HEK293 (cell line): ENCODE data around the gene KIF26B.

Experiments
- CTCF ChIA-PET: fragments of 350-600 bp; formaldehyde crosslinking; extraction: SDS; loops from one replicate; lab custom pipeline; 2021; ENCODE audit warnings: antibody characterized with exemption; lab: Yijun Ruan, JAX
- POLR2A ChIA-PET: fragments of 300-600 bp; formaldehyde crosslinking; extraction: SDS; loops from one replicate; lab custom pipeline; 2020; ENCODE audit warnings: antibody characterized with exemption, inconsistent platforms; lab: Yijun Ruan, JAX
- H3K27ac ChIP-seq: fragments of 200-500 bp; sonication (Bioruptor generic); 2 replicates; pipeline ENCODE4 v1.5.1; 2014; ENCODE audit warnings: low read depth, low read length, control low read depth, inconsistent platforms; ENCODE audit errors: extremely low read depth
- H3K36me3 ChIP-seq, 2 experiments: fragments of 200-500 bp in 1 of 2; sonication (Bioruptor generic) in 1 of 2; 1 replicate in 1 of 2; 2 replicates in 1 of 2; pipeline ENCODE4 v1.5.1; 2014 to 2017; ENCODE audit warnings: inconsistent platforms in 2 of 2, low read length in 2 of 2; ENCODE audit not compliant: control insufficient read depth in 2 of 2, insufficient read depth in 1 of 2
- H3K4me1 ChIP-seq: fragments of 200-500 bp; sonication (Bioruptor generic); 2 replicates; pipeline ENCODE4 v1.5.1; 2014; ENCODE audit warnings: mild to moderate bottlenecking, low read length, inconsistent platforms; ENCODE audit not compliant: control insufficient read depth, insufficient read depth
- H3K4me3 ChIP-seq: 2 replicates; pipeline ENCODE4 v1.5.1; 2011; ENCODE audit warnings: low read depth, mild to moderate bottlenecking, control low read depth, low read length, moderate library complexity
- H3K9me3 ChIP-seq: fragments of 200-500 bp; sonication (Bioruptor generic); 2 replicates; pipeline ENCODE4 v1.5.1; 2014; ENCODE audit warnings: low read depth, low read length, inconsistent platforms; ENCODE audit not compliant: control insufficient read depth, insufficient read depth
- EGR2 ChIP-seq: fragments of 450-650 bp; formaldehyde crosslinking; IDR thresholded peaks from 2 replicates; pipeline ENCODE4 v1.5.1; 2016; ENCODE audit warnings: low read depth, missing biosample characterization, missing genetic modification characterization
- IKZF3 ChIP-seq: fragments of 450-650 bp; IDR thresholded peaks from 2 replicates; pipeline ENCODE4 v1.5.0; 2018; ENCODE audit warnings: missing biosample characterization, mild to moderate bottlenecking, missing genetic modification characterization, moderate library complexity
- INSM2 ChIP-seq: fragments of 450-650 bp; formaldehyde crosslinking; IDR thresholded peaks from 2 replicates; pipeline ENCODE4 v1.5.1; 2016; ENCODE audit warnings: missing biosample characterization, missing genetic modification characterization
- MYNN ChIP-seq: fragments of 450-650 bp; formaldehyde crosslinking; IDR thresholded peaks from 2 replicates; pipeline ENCODE4 v1.5.1; 2016; ENCODE audit warnings: missing biosample characterization, missing genetic modification characterization, borderline replicate concordance
- PRDM1 ChIP-seq: fragments of 450-650 bp; formaldehyde crosslinking; IDR thresholded peaks from 2 replicates; pipeline ENCODE4; 2016; ENCODE audit warnings: missing biosample characterization, missing genetic modification characterization
- SCRT1 ChIP-seq: fragments of 450-650 bp; formaldehyde crosslinking; IDR thresholded peaks from 2 replicates; pipeline ENCODE4 v1.5.1; 2016; ENCODE audit warnings: missing biosample characterization, missing genetic modification characterization, borderline replicate concordance
- WT1 ChIP-seq: fragments of 450-650 bp; formaldehyde crosslinking; IDR thresholded peaks from 2 replicates; pipeline ENCODE4 v1.5.1; 2016; ENCODE audit warnings: missing biosample characterization, missing genetic modification characterization
- ZBTB10 ChIP-seq: fragments of 450-650 bp; formaldehyde crosslinking; IDR thresholded peaks from 2 replicates; pipeline ENCODE4 v1.5.1; 2016; ENCODE audit warnings: missing biosample characterization, missing genetic modification characterization
- ZNF138 ChIP-seq: fragments of 450-650 bp; formaldehyde crosslinking; IDR thresholded peaks from 2 replicates; pipeline ENCODE4 v1.5.1; 2016; ENCODE audit warnings: missing biosample characterization, missing genetic modification characterization, borderline replicate concordance
- ZNF155 ChIP-seq: fragments of 450-650 bp; formaldehyde crosslinking; IDR thresholded peaks from 2 replicates; pipeline ENCODE4 v1.5.1; 2016; ENCODE audit warnings: missing biosample characterization, missing genetic modification characterization
- ZNF157 ChIP-seq: fragments of 450-650 bp; formaldehyde crosslinking; IDR thresholded peaks from 2 replicates; pipeline ENCODE4 v1.5.1; 2016; ENCODE audit warnings: missing biosample characterization, missing genetic modification characterization
- ZNF23 ChIP-seq: fragments of 450-650 bp; formaldehyde crosslinking; IDR thresholded peaks from 2 replicates; pipeline ENCODE4 v1.5.1; 2016; ENCODE audit warnings: missing biosample characterization, missing genetic modification characterization, borderline replicate concordance
- ZNF292 ChIP-seq: fragments of 450-650 bp; formaldehyde crosslinking; IDR thresholded peaks from 2 replicates; pipeline ENCODE4 v1.5.1; 2016; ENCODE audit warnings: low read depth, missing biosample characterization, missing genetic modification characterization, borderline replicate concordance
- ZNF404 ChIP-seq: fragments of 450-650 bp; formaldehyde crosslinking; IDR thresholded peaks from 2 replicates; pipeline ENCODE4 v1.5.1; 2017; ENCODE audit warnings: missing biosample characterization, missing genetic modification characterization
- ZNF596 ChIP-seq: fragments of 450-650 bp; IDR thresholded peaks from 2 replicates; pipeline ENCODE4 v1.5.0; 2018; ENCODE audit warnings: missing biosample characterization, mild to moderate bottlenecking, missing genetic modification characterization, moderate library complexity
- ZNF623 ChIP-seq: fragments of 450-650 bp; formaldehyde crosslinking; IDR thresholded peaks from 2 replicates; pipeline ENCODE4 v1.5.1; 2016; ENCODE audit warnings: missing biosample characterization, missing genetic modification characterization
- ZNF692 ChIP-seq: fragments of 450-650 bp; formaldehyde crosslinking; IDR thresholded peaks from 2 replicates; pipeline ENCODE4 v1.5.1; 2016; ENCODE audit warnings: missing biosample characterization, missing genetic modification characterization
- TF ChIP-seq, protein P1 (sequence below): fragments of 450-650 bp; formaldehyde crosslinking; IDR thresholded peaks from 2 replicates; pipeline ENCODE4 v1.5.1; 2016; ENCODE audit warnings: missing biosample characterization, missing genetic modification characterization, low read depth
- TF ChIP-seq, protein P2 (sequence below): fragments of 450-650 bp; formaldehyde crosslinking; conservative IDR thresholded peaks from 2 replicates; pipeline ENCODE4 v1.5.1; 2016; ENCODE audit warnings: low read depth, missing biosample characterization, missing genetic modification characterization
- TF ChIP-seq, protein P3 (sequence below): fragments of 450-650 bp; formaldehyde crosslinking; IDR thresholded peaks from 2 replicates; pipeline ENCODE4 v1.5.1; 2016; ENCODE audit warnings: missing biosample characterization, missing genetic modification characterization

The KIF26B gene

GRCh38 chr1:245437369-245438062, 282.7 kb downstream of the KIF26B start:
- ChIA-PET POLR2A (no interaction called here), CTCF (no interaction called here)
- H3K36me3 ChIP-seq: no peaks in the 10 kb centered on the region
- TF ChIP-seq ZNF157 (tag by site-specific recombination) (no peak), ZNF623 (tag by site-specific recombination) (no peak), SCRT1 (tag by site-specific recombination) (no peak)
- no peak overlapping the region for H3K4me3 ChIP-seq
- no peaks in the 10 kb centered on the region for H3K4me1 ChIP-seq
- no peaks in the 10 kb centered on the region for H3K9me3 ChIP-seq
- no peak overlapping the region for H3K27ac ChIP-seq

- Histone ChIP-seq H3K4me3 (no peak overlapping the region), H3K9me3 (no peaks in the 10 kb centered on the region), H3K4me1 (no peaks in the 10 kb centered on the region), H3K27ac (no peak overlapping the region), H3K36me3 (no peaks in the 10 kb centered on the region)
- ChIA-PET POLR2A (no interaction called here), CTCF (no interaction called here)
- no peak for TF ChIP-seq WT1
- TF ChIP-seq ZNF155 (tag by site-specific recombination): no peak
- no peak for TF ChIP-seq ZNF404 (tag by site-specific recombination)
- TF ChIP-seq PRDM1 (tag by site-specific recombination): no peak
- no peak for TF ChIP-seq ZNF138 (tag by site-specific recombination)
- no peak for TF ChIP-seq ZNF292 (tag by site-specific recombination)
- no peak for TF ChIP-seq ZNF23 (tag by site-specific recombination)
- TF ChIP-seq ZNF692 (tag by site-specific recombination): no peak
- no peak for TF ChIP-seq ZNF596 (tag by site-specific recombination)
- no peak for TF ChIP-seq EGR2 (tag by site-specific recombination)
- TF ChIP-seq, protein P1, sequence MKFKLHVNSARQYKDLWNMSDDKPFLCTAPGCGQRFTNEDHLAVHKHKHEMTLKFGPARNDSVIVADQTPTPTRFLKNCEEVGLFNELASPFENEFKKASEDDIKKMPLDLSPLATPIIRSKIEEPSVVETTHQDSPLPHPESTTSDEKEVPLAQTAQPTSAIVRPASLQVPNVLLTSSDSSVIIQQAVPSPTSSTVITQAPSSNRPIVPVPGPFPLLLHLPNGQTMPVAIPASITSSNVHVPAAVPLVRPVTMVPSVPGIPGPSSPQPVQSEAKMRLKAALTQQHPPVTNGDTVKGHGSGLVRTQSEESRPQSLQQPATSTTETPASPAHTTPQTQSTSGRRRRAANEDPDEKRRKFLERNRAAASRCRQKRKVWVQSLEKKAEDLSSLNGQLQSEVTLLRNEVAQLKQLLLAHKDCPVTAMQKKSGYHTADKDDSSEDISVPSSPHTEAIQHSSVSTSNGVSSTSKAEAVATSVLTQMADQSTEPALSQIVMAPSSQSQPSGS: no peak
- no peak for TF ChIP-seq ZBTB10
- TF ChIP-seq, protein P2, sequence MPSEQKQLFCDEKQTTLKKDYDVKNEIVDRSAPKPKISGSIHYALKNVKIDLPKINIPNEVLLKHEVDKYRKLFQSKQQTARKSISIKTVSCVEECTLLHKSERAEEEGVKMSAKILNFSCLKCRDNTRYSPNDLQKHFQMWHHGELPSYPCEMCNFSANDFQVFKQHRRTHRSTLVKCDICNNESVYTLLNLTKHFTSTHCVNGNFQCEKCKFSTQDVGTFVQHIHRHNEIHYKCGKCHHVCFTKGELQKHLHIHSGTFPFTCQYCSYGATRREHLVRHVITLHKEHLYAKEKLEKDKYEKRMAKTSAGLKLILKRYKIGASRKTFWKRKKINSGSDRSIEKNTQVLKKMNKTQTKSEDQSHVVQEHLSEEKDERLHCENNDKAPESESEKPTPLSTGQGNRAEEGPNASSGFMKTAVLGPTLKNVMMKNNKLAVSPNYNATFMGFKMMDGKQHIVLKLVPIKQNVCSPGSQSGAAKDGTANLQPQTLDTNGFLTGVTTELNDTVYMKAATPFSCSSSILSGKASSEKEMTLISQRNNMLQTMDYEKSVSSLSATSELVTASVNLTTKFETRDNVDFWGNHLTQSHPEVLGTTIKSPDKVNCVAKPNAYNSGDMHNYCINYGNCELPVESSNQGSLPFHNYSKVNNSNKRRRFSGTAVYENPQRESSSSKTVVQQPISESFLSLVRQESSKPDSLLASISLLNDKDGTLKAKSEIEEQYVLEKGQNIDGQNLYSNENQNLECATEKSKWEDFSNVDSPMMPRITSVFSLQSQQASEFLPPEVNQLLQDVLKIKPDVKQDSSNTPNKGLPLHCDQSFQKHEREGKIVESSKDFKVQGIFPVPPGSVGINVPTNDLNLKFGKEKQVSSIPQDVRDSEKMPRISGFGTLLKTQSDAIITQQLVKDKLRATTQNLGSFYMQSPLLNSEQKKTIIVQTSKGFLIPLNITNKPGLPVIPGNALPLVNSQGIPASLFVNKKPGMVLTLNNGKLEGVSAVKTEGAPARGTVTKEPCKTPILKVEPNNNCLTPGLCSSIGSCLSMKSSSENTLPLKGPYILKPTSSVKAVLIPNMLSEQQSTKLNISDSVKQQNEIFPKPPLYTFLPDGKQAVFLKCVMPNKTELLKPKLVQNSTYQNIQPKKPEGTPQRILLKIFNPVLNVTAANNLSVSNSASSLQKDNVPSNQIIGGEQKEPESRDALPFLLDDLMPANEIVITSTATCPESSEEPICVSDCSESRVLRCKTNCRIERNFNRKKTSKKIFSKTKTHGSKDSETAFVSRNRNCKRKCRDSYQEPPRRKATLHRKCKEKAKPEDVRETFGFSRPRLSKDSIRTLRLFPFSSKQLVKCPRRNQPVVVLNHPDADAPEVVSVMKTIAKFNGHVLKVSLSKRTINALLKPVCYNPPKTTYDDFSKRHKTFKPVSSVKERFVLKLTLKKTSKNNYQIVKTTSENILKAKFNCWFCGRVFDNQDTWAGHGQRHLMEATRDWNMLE (tag by site-specific recombination): no peak
- TF ChIP-seq IKZF3 (tag by site-specific recombination): no peak
- TF ChIP-seq, protein P3, sequence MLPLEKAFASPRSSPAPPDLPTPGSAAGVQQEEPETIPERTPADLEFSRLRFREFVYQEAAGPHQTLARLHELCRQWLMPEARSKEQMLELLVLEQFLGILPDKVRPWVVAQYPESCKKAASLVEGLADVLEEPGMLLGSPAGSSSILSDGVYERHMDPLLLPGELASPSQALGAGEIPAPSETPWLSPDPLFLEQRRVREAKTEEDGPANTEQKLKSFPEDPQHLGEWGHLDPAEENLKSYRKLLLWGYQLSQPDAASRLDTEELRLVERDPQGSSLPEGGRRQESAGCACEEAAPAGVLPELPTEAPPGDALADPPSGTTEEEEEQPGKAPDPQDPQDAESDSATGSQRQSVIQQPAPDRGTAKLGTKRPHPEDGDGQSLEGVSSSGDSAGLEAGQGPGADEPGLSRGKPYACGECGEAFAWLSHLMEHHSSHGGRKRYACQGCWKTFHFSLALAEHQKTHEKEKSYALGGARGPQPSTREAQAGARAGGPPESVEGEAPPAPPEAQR: no peak
- TF ChIP-seq MYNN (tag by site-specific recombination): no peak
- TF ChIP-seq INSM2: no peak
Observed at GRCh38 chr1:245440922-245441321, 286.1 kb downstream of the KIF26B start.
